SU-DHL-6 (cell line): ENCODE measurements around the gene EIF3K.

Source experiments
- H2AFZ ChIP-seq: fragments of 200-600 bp; sonication (generic); 2 replicates; pipeline ENCODE4 v1.6.1; 2014; ENCODE audit warnings: low read depth, mild to moderate bottlenecking, moderate library complexity, mixed read lengths, antibody characterized with exemption, low read length; ENCODE audit not compliant: severe bottlenecking
- H3F3A ChIP-seq: fragments of 200-600 bp; shearing (Covaris generic); 2 replicates; pipeline ENCODE4 v1.6.0; 2016; ENCODE audit warnings: antibody characterized with exemption, mild to moderate bottlenecking; ENCODE audit not compliant: insufficient read depth
- H3K27ac ChIP-seq: fragments of 200-600 bp; sonication (generic); 2 replicates; pipeline ENCODE4 v1.5.1; 2016; ENCODE audit warnings: low read depth, mild to moderate bottlenecking, low read length, moderate library complexity, mixed read lengths
- H3K27me3 ChIP-seq: fragments of 200-600 bp; sonication (generic), shearing (Covaris generic); 2 replicates; pipeline ENCODE4 v1.6.0; 2014; ENCODE audit warnings: mild to moderate bottlenecking, low read length
- H3K36me3 ChIP-seq: fragments of 200-600 bp; sonication (generic); 2 replicates; pipeline ENCODE4 v1.6.1; 2014; ENCODE audit warnings: mild to moderate bottlenecking, low read length, mixed read lengths
- H3K4me2 ChIP-seq: fragments of 300-600, 200-600 bp; shearing (Covaris generic), sonication (generic); 2 replicates; pipeline ENCODE4 v1.6.0; 2014; ENCODE audit warnings: low read length, low read depth, mild to moderate bottlenecking; ENCODE audit not compliant: poor library complexity, severe bottlenecking
- H3K4me3 ChIP-seq: fragments of 200-600 bp; sonication (generic); 2 replicates; pipeline ENCODE4 v1.5.1; 2014; ENCODE audit warnings: antibody characterized with exemption, low read length, mild to moderate bottlenecking, mixed read lengths; ENCODE audit not compliant: insufficient read depth, poor library complexity, severe bottlenecking
- H3K79me2 ChIP-seq: fragments of 200-600 bp; sonication (generic); 2 replicates; pipeline ENCODE4 v1.6.1; 2014; ENCODE audit warnings: mild to moderate bottlenecking, low read length, moderate library complexity; ENCODE audit not compliant: insufficient read depth
- H3K9ac ChIP-seq: fragments of 200-600 bp; sonication (generic); 2 replicates; pipeline ENCODE4 v1.7.0; 2014; ENCODE audit warnings: mild to moderate bottlenecking, low read length
- H3K9me2 ChIP-seq: fragments of 200-600 bp; sonication (generic); replicated peaks from 2 replicates; pipeline ENCODE4 v1.6.1; 2014; ENCODE audit warnings: low read length; ENCODE audit not compliant: insufficient read depth
- H3K9me3 ChIP-seq: fragments of 200-600 bp; sonication (generic); 2 replicates; pipeline ENCODE4 v1.6.1; 2014; ENCODE audit warnings: low read length, mixed read lengths; ENCODE audit not compliant: insufficient read depth
- H4K20me1 ChIP-seq: fragments of 200-600 bp; sonication (generic); 2 replicates; pipeline ENCODE4 v1.6.1; 2014; ENCODE audit warnings: low read depth, mild to moderate bottlenecking, antibody characterized with exemption, low read length, moderate library complexity, mixed read lengths
- EZH2phosphoT487 ChIP-seq: fragments of 200-600 bp; sonication (generic), shearing (Covaris generic); conservative IDR thresholded peaks from 2 replicates; pipeline ENCODE4 v1.6.1; 2018; ENCODE audit warnings: mild to moderate bottlenecking, antibody characterized with exemption, low read length, moderate library complexity, mixed read lengths
- TF ChIP-seq, protein P1 (sequence below): fragments of 200-600 bp; sonication (generic); IDR thresholded peaks from one replicate; pipeline ENCODE4 v1.5.1; 2017; ENCODE audit warnings: antibody characterized with exemption, mild to moderate bottlenecking, low read length, moderate library complexity; ENCODE audit not compliant: insufficient read depth, poor library complexity, severe bottlenecking

Gene EIF3K

GRCh38 chr19:38583985-38584305 lies 35.0 kb upstream of the EIF3K start:
- Histone ChIP-seq H3K9ac (no peak overlapping the region), H3K27ac (no peak overlapping the region), H3F3A (0 out of 2 replicates have a peak, but pooled peaks cover 3% of the 10 kb centered on the region), H3K36me3 (no peaks in the 10 kb centered on the region), H4K20me1 (no peaks in the 10 kb centered on the region), H2AFZ (no peak overlapping the region), H3K79me2 (no peaks in the 10 kb centered on the region), H3K9me3 (no peaks in the 10 kb centered on the region), H3K27me3 (no peaks in the 10 kb centered on the region), H3K9me2 (no peaks in the 10 kb centered on the region), H3K4me3 (no peak overlapping the region), H3K4me2 (no peak overlapping the region)
- no peak for TF ChIP-seq EZH2phosphoT487
- TF ChIP-seq, protein P1, sequence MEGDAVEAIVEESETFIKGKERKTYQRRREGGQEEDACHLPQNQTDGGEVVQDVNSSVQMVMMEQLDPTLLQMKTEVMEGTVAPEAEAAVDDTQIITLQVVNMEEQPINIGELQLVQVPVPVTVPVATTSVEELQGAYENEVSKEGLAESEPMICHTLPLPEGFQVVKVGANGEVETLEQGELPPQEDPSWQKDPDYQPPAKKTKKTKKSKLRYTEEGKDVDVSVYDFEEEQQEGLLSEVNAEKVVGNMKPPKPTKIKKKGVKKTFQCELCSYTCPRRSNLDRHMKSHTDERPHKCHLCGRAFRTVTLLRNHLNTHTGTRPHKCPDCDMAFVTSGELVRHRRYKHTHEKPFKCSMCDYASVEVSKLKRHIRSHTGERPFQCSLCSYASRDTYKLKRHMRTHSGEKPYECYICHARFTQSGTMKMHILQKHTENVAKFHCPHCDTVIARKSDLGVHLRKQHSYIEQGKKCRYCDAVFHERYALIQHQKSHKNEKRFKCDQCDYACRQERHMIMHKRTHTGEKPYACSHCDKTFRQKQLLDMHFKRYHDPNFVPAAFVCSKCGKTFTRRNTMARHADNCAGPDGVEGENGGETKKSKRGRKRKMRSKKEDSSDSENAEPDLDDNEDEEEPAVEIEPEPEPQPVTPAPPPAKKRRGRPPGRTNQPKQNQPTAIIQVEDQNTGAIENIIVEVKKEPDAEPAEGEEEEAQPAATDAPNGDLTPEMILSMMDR, result no peak

GRCh38 chr19:38587562-38587961 lies 31.4 kb upstream of the EIF3K start:
- TF ChIP-seq, protein P1, result no peak
- no peak for TF ChIP-seq EZH2phosphoT487
- H3K4me3 ChIP-seq, result no peak overlapping the region
- no peak overlapping the region for H3K27ac ChIP-seq
- no peak overlapping the region for H2AFZ ChIP-seq
- no peaks in the 10 kb centered on the region for H4K20me1 ChIP-seq
- no peak overlapping the region for H3K9ac ChIP-seq
- no peaks in the 10 kb centered on the region for H3K9me3 ChIP-seq
- H3K27me3 ChIP-seq, result no peaks in the 10 kb centered on the region
- H3K36me3 ChIP-seq, result 0 out of 2 replicates have a peak, but pooled peaks cover 3% of the 10 kb centered on the region
- H3K4me2 ChIP-seq, result no peak overlapping the region
- H3F3A ChIP-seq, result 0 out of 2 replicates have a peak, but pooled peaks cover 3% of the 10 kb centered on the region
- no peaks in the 10 kb centered on the region for H3K79me2 ChIP-seq
- no peaks in the 10 kb centered on the region for H3K9me2 ChIP-seq

DNA sequence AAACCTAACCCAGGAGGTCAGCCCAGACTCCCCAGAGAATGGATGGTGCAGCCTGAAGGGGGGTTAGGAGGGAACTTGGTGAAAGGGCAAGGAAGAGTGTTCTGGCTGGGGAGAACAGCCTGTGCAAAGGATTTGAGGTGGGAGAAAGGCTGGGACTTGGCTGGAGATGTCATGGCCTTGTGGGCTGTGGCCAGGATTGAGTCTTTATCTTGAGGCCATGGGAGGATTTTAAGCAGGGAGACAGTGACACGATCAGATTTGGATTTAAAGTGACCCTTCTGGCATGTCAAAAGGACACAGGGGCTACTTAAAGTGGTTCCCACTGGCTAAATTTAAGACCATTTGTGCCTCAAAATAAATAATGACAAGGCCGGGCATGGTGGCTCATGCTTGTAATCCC lies 30.9 kb upstream of the EIF3K start:
- no peak overlapping the region for H3K4me3 ChIP-seq
- no peak overlapping the region for H2AFZ ChIP-seq
- no peak overlapping the region for H3K9ac ChIP-seq
- 0 out of 2 replicates have a peak, but pooled peaks cover 3% of the 10 kb centered on the region for H3K36me3 ChIP-seq
- H3K27me3 ChIP-seq, result no peaks in the 10 kb centered on the region
- TF ChIP-seq, protein P1, result no peak
- TF ChIP-seq EZH2phosphoT487, result no peak
- no peaks in the 10 kb centered on the region for H3K9me3 ChIP-seq
- no peaks in the 10 kb centered on the region for H4K20me1 ChIP-seq
- no peak overlapping the region for H3K27ac ChIP-seq
- H3F3A ChIP-seq, result 0 out of 2 replicates have a peak, but pooled peaks cover 3% of the 10 kb centered on the region
- no peaks in the 10 kb centered on the region for H3K9me2 ChIP-seq
- no peaks in the 10 kb centered on the region for H3K79me2 ChIP-seq
- no peak overlapping the region for H3K4me2 ChIP-seq

DNA sequence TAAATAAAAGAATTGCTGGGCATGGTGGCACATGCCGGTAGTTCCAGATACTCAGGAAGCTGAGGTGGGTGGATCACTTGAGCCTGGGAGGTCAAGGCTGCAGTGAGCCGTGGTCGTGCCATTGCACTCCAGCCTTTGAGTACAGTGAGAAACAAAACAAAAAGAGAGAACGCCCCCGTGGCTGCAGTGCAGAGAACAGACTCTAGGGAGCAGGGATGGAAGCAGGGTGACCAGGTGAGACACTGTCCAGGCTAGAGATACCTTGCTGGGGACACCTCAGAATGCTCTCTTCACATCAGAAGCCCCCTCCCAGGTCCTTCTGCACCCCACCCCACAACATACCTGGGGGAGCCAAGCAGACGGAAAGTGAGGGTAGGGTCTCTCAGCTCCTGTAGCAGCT lies 26.0 kb upstream of the EIF3K start:
- H3K9me2 ChIP-seq, result no peaks in the 10 kb centered on the region
- H3K27me3 ChIP-seq, result no peaks in the 10 kb centered on the region
- H3F3A ChIP-seq, result no peaks in the 10 kb centered on the region
- peaks cover 5% of the 10 kb centered on the region; the same call in 1 of the 2 replicates for H3K36me3 ChIP-seq
- H3K9me3 ChIP-seq, result no peaks in the 10 kb centered on the region
- H2AFZ ChIP-seq, result no peak overlapping the region
- no peak for TF ChIP-seq EZH2phosphoT487
- TF ChIP-seq, protein P1, result no peak
- no peaks in the 10 kb centered on the region for H3K79me2 ChIP-seq
- H4K20me1 ChIP-seq, result no peaks in the 10 kb centered on the region
- H3K4me2 ChIP-seq, result no peak overlapping the region
- no peak overlapping the region for H3K9ac ChIP-seq
- no peak overlapping the region for H3K27ac ChIP-seq
- no peak overlapping the region for H3K4me3 ChIP-seq
